Endothelial cell of umbilical vein (primary cell): ENCODE results near the gene DSCAML1. TPM values are rescaled to one million over a fixed set of nuclear protein-coding genes. Genes with fewer than 3 reads are reported as not detected.

Source experiments
- BruUV-seq: library from RNA; stranded (reverse); fragments of 400-500 nt; replicated peaks from 2 replicates; lab custom pipeline; 2021; lab: Mats Ljungman, UMichigan
- CTCF ChIA-PET: fragments of 300-600, 350-600 bp; sonication (Branson Sonifier 250); formaldehyde crosslinking; loops from one replicate; lab custom pipeline; 2021; ENCODE audit warnings: antibody characterized with exemption, inconsistent platforms; lab: Charles Lee
- POLR2A ChIA-PET: fragments of 300-600, 350-600 bp; sonication (Branson Sonifier 250); formaldehyde crosslinking; loops from one replicate; lab custom pipeline; 2021; ENCODE audit warnings: antibody characterized with exemption, inconsistent platforms; lab: Charles Lee
- DNase-seq: peaks from one replicate; pipeline ENCODE4 v3.0.0-alpha.2; 2011; ENCODE audit warnings: low read depth, low spot score
- FAIRE-seq: peaks from 2 replicates; lab custom pipeline; 2011; peaks lifted over from hg19 to GRCh38; lab: Jason Lieb, UNC
- H2AFZ ChIP-seq: 2 replicates; pipeline ENCODE4 v1.6.0; 2012; ENCODE audit warnings: low read depth, low read length, control low read depth, inconsistent platforms
- H3K27ac ChIP-seq: 2 replicates; pipeline ENCODE4 v1.5.1; 2011; ENCODE audit warnings: low read depth, mild to moderate bottlenecking, control low read depth, low read length, moderate library complexity; ENCODE audit not compliant: insufficient read depth
- H3K27me3 ChIP-seq, 2 experiments: 2 replicates each; pipeline versions ENCODE4 v1.6.0 to v1.6.1; 2011; ENCODE audit warnings: low read length in 2 of 2, mixed read lengths in 1 of 2; ENCODE audit not compliant: control insufficient read depth in 2 of 2, insufficient read depth in 2 of 2
- H3K36me3 ChIP-seq, 2 experiments: 2 replicates in 1 of 2; 3 replicates in 1 of 2; pipeline ENCODE4 v1.5.1; 2011; ENCODE audit warnings: low read length in 2 of 2, mild to moderate bottlenecking in 1 of 2, moderate library complexity in 1 of 2; ENCODE audit not compliant: control insufficient read depth in 2 of 2, insufficient read depth in 2 of 2; ENCODE audit errors: extremely low read depth in 1 of 2
- H3K4me1 ChIP-seq: 3 replicates; pipeline ENCODE4 v1.5.1; 2011; ENCODE audit warnings: mild to moderate bottlenecking, low read length; ENCODE audit not compliant: control insufficient read depth, insufficient read depth; ENCODE audit errors: extremely low read depth
- H3K4me2 ChIP-seq: 2 replicates; pipeline ENCODE4 v1.6.1; 2011; ENCODE audit warnings: low read length, control low read depth, mixed read lengths; ENCODE audit not compliant: insufficient read depth
- H3K4me3 ChIP-seq, 3 experiments: fragments of 200-600 bp in 1 of 3; sonication (generic), shearing (Covaris generic) in 1 of 3; replicated peaks in 1 of 3; 2 replicates each; pipeline ENCODE4 v1.5.1; 2011 to 2016; ENCODE audit warnings: control low read depth in 3 of 3, low read length in 3 of 3, mild to moderate bottlenecking in 2 of 3, inconsistent platforms in 1 of 3, low read depth in 1 of 3, moderate library complexity in 1 of 3; ENCODE audit not compliant: insufficient read depth in 1 of 3
- H3K79me2 ChIP-seq: 2 replicates; pipeline ENCODE4 v1.6.0; 2012; ENCODE audit warnings: low read length, inconsistent platforms; ENCODE audit not compliant: control insufficient read depth, insufficient read depth
- H3K9ac ChIP-seq: replicated peaks from 2 replicates; pipeline ENCODE3; 2011; ENCODE audit warnings: low read length, control low read depth; ENCODE audit not compliant: insufficient read depth; ENCODE audit errors: extremely low read depth
- H3K9me1 ChIP-seq: replicated peaks from 3 replicates; pipeline ENCODE4 v1.6.0; 2011; ENCODE audit warnings: mild to moderate bottlenecking, low read length; ENCODE audit not compliant: control insufficient read depth, insufficient read depth; ENCODE audit errors: extremely low read depth
- H3K9me3 ChIP-seq: replicated peaks from 2 replicates; pipeline ENCODE4 v1.5.1; 2012; ENCODE audit warnings: low read length, inconsistent platforms; ENCODE audit not compliant: control insufficient read depth, insufficient read depth
- H4K20me1 ChIP-seq: replicated peaks from 2 replicates; pipeline ENCODE3; 2011; ENCODE audit warnings: mild to moderate bottlenecking, low read length; ENCODE audit not compliant: control insufficient read depth, insufficient read depth; ENCODE audit errors: extremely low read depth
- CTCF ChIP-seq, 2 donors: IDR thresholded peaks; 1 replicate in 1 of 2; 2 replicates in 1 of 2; pipeline ENCODE4 v1.5.1; 2011; ENCODE audit warnings: low read length in 2 of 2, mild to moderate bottlenecking in 2 of 2, moderate library complexity in 2 of 2, control low read depth in 1 of 2, inconsistent platforms in 1 of 2, low read depth in 1 of 2; ENCODE audit not compliant: insufficient read depth in 1 of 2; ENCODE audit errors: extremely low read depth in 1 of 2
- EZH2 ChIP-seq: IDR thresholded peaks from 2 replicates; pipeline ENCODE4 v1.6.1; 2012; ENCODE audit warnings: borderline replicate concordance, low read depth, mild to moderate bottlenecking, moderate library complexity, low read length, inconsistent platforms; ENCODE audit not compliant: severe bottlenecking
- FOS ChIP-seq: IDR thresholded peaks from 2 replicates; pipeline ENCODE4 v1.6.1; 2011; ENCODE audit warnings: mild to moderate bottlenecking, low read length, moderate library complexity, borderline replicate concordance; ENCODE audit not compliant: insufficient read depth
- JUN ChIP-seq: IDR thresholded peaks from 2 replicates; pipeline ENCODE4 v1.6.1; 2011; ENCODE audit warnings: borderline replicate concordance, low read depth; ENCODE audit not compliant: insufficient read length, insufficient read depth
- MAX ChIP-seq: IDR thresholded peaks from 2 replicates; pipeline ENCODE4 v1.6.1; 2011; ENCODE audit not compliant: insufficient read depth, insufficient read length
- MYC ChIP-seq: IDR thresholded peaks from one replicate; pipeline ENCODE4 v1.6.1; 2011; ENCODE audit warnings: mild to moderate bottlenecking, low read depth, low read length
- POLR2A ChIP-seq: IDR thresholded peaks from 2 replicates; pipeline ENCODE4 v1.6.1; 2012; ENCODE audit warnings: low read depth, mild to moderate bottlenecking, control low read depth, low read length
- POLR2AphosphoS5 ChIP-seq: IDR thresholded peaks from 2 replicates; pipeline ENCODE4 v1.6.1; 2012; ENCODE audit warnings: low read depth, mild to moderate bottlenecking, control low read depth, low read length, moderate library complexity; ENCODE audit not compliant: insufficient read depth
- dilution Hi-C: fragments of 300-500 bp; cut with MboI; formaldehyde crosslinking; loops from one replicate; pipeline ENCODE4 v1.15.0; 2019; ENCODE audit warnings: low sequenced_read_pairs; ENCODE audit not compliant: extremely low pct_ligation_motif_present
- intact Hi-C: fragments of 100-400 bp; cut with micrococcal nuclease; formaldehyde crosslinking; loops from one replicate; pipeline ENCODE4 v1.10.0; 2022
- polyA plus RNA-seq, 4 experiments: library from polyadenylated mRNA; depleted of rRNA in 3 of 4; stranded (reverse) in 3 of 4; unstranded in 1 of 4; fragments of >200 nt; gene quantifications; 2 replicates each; pipeline versions ENCODE4 v1.2.1 to v1.2.3, GENCODE V29; 2011 to 2012; ENCODE audit warnings: missing spikeins in 1 of 4
- total RNA-seq: library from RNA; stranded (reverse); gene quantifications from 2 replicates; pipeline ENCODE4 v1.2.3, GENCODE V29; 2021

DSCAML1 gene
- total and polyA plus RNA-seq, 2 donors (not counting 3 experiments of a cell fraction or from before 2014, with no cell fraction given) = not detected

GRCh38 chr11:117669062-117669461, 128.0 kb downstream of the DSCAML1 start:
- Histone ChIP-seq H3K4me1 (no peaks in the 10 kb centered on the region), H3K9ac (no peak overlapping the region), H3K36me3 (no peaks in the 10 kb centered on the region), H3K4me3 (no peak overlapping the region), H3K27ac (no peak overlapping the region), H3K4me2 (no peak overlapping the region), H3K9me3 (no peaks in the 10 kb centered on the region), H3K27me3 (peaks cover 0 to 2% of the 10 kb centered on the region in 2 experiments), H2AFZ (no peak overlapping the region), H4K20me1 (no peaks in the 10 kb centered on the region), H3K9me1 (no peaks in the 10 kb centered on the region), H3K79me2 (no peaks in the 10 kb centered on the region)
- dilution Hi-C loops = no loop called here
- CTCF ChIA-PET = no interaction called here
- BruUV-seq = no TSS peak
- POLR2A ChIA-PET = no interaction called here
- intact Hi-C loops = no loop called here
- DNase-seq = no peak
- no peak for TF ChIP-seq MYC
- no peak for TF ChIP-seq JUN
- no peak for TF ChIP-seq POLR2AphosphoS5
- TF ChIP-seq FOS = no peak
- TF ChIP-seq EZH2 = no peak
- TF ChIP-seq POLR2A = no peak
- TF ChIP-seq MAX = no peak
- no peak for TF ChIP-seq CTCF (IDR thresholded peaks at IDR 0.05; ENCODE audit: extremely low read depth in 1 of 2, insufficient read depth in 1 of 2, low read depth in 1 of 2, low read length in 2 of 2)
- no peak for FAIRE-seq
